Measurements from ENCODE around the gene EIF1B.
"Not testable (repeated sequence)": the region's sequence is repeated elsewhere in the genome, so short reads cannot be mapped to it uniquely, and the experiment has no call there.

Gene EIF1B

DNA sequence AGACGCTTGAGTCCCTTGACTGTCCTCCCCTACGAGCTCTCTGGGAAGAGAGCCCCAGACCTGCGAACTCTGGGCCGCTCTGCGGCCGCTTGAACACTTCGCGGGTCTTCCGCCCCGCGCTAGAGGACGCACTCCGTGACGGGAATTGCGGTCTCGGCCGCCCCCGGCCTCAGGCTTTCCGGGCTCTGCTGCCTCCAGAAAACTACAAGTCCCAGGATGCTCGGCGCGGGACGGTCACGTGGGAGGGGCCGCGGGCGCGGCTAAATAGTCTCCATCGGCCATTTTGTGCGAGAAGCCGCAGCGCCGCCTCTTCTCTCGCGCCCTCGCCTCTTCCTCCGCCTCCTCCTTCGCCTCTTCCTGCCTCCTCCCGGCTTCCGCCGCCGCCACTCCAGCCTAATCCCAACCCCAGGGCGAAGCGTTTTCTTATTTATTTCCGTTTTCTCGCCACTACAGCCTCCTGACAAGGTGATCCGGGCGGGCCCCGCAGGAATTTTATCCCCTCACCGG, at the start of gene EIF1B:
Gene EIF1B (plus strand): TSS at position 290 of the 507 bp plus-strand sequence. CDS start 235 bp downstream, outside the sequence.
- DNase-seq (ENCODE audit: low spot score) = peak; percentile 97

DNA sequence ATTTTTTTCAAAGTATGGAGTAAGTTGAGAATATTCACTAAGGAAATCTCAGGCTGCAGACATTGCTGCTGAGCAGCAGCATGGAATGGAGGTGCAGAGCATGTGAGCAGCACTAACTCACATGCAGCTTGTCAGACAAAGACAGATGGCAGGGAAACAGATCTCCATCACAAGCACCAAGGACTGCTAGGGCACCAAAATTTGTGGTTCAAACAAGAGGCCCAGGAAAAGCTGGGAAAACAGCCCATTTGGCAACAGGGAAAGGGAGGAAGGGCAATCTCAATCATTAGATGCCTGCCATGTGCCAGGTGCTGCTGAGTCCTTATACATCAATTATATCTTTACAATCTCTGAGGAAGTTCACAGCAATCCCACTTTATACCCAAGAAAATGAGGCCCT, 47.2 kb upstream of the EIF1B start:
- no peak for DNase-seq (ENCODE audit: low spot score)

DNA sequence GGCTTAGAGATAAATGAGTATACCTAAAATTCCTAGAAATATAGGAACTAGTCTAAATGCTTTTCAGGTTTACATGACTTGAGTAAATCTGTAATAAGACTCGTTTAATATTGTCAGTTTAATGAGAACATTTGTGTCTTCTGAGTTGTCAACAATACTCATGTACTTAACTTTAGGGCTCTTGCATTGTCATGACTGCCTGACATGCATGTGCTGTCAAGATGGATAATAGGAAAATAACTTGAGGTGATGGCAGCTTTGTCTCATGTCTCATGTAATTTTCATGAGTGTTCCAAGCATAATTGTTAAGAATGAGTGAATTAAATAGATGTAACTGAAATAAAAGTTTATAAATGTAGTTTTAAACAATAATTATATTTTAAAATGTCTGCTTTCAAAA, 45.1 kb upstream of the EIF1B start:
- DNase-seq (ENCODE audit: low spot score) = no peak

DNA sequence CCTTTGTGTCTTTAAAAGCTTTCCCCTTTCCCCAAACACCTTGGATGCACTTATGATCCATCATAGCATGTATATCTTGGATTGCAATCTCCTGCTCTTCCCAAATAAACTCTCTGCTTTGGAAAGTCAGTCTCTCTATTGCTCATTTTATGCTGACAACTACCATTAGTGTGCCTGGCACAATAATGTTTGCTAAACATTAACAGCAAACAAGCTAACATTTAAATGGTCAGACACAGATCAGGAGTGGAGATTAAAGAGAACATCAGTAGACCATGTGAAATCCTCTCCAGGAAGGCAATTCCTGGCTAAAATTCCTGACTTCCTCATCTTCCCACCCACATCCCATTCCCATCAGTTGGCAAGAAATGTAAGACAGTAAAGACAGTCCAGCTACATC, 44.3 kb upstream of the EIF1B start:
- no peak for DNase-seq (ENCODE audit: low spot score)

DNA sequence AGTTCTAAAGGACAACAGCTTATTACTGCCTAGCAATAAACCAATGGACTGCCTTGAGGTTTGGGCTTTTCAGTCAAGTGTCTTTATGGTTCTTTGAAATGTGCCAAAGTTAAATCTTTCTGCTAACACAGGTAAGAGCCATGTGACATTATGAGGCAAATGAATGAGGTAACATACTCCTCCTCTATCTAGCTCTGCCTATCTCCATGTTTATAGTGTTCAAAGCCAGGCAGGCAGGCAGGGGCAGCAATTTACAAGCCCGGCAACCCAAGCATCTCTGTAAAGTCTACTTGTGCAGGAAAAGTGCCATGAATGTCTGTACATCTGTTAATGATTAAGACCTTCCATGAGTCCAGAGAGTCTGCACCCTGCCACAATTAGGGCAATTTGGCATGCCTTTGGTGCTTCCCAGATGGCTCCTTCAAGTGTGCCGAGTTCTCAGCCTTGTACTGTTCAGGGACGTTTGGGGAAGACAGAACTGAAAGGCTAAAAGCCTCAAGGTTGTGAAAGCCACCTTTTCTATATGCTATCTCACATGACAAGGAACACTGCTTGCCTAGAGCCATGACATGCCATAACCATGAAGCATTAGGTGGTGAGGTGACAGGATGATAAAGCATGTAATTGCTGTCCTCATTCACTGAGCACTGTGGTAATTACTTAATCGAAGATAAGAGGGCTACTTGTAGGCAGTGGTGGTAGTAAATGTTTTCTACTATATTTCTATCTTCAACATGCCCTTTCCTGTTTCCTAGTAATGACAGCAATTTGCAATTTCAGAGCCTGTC, 41.4 kb upstream of the EIF1B start:
- DNase-seq (ENCODE audit: low spot score) = no peak

DNA sequence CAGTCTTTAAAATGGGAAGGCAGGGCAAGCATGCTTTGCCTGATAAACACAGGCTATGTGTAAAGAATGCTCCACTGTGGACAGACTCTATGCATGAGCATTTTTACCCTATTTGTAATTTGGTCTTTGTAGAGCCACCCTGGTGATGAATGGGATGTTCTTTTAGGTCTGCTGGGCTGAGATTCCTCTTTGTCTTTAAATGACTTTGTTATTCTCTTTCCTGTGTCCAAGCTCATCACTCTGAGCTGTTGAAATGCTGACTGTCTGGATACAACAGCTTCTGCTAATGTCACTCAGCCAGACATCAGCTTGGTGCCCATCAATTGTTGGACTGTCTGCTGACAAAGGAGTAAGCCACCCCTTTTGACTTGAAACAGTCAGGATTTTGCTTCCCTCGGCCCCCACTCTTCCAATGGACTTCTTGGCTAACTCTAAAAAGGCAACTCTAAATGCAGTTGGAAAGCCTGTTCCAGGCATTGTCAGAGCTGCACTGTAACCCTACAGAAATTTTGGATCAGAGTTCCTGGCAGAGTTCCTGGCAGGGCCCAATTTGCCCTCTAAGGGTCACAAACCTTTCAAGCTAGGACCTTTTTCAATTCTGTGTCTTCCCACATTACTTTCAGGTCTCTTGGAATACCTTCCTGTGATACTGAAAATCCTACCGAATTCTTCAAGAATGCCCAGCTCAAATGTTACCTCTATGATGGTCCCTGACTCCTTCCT, 40.5 kb upstream of the EIF1B start:
- no peak for DNase-seq (ENCODE audit: low spot score)

DNA sequence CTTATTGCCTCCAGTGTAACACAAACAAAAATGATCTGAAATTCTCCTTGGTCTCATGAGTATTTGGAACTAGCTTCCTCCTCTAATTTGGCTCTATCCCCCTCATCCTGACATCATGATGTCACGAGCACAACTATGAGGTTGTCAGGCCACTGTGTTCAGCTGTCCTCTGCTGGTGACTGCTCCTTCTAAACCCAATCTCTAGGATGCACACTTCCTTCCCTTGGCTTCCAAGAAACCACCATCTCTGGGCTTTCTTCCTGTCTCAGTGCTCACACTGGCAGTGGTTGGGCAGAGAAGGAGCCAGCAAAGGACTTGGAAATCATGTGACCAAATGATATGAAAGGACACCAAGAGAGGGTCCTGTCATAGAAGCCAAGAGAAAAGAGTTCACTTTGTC, 30.7 kb upstream of the EIF1B start:
- no peak for DNase-seq (ENCODE audit: low spot score)

DNA sequence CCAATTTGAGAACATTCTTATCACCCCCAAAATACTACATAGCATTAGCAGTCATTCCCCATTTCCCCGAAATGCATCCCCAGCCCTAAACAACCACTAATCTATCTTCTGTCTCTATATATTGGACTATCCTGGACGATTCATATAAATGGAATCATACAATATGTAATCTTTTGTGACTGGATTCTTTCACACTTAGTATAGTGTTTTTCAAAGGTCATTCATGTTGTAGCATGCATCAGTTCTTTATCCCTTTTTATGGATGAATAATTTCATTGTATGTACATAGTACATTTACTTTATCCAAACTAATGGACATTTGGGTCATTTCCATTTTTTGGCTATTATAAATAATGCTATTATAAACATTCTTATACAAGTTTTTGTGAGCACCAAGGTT, 27.5 kb upstream of the EIF1B start:
- no peak for DNase-seq (ENCODE audit: low spot score)

DNA sequence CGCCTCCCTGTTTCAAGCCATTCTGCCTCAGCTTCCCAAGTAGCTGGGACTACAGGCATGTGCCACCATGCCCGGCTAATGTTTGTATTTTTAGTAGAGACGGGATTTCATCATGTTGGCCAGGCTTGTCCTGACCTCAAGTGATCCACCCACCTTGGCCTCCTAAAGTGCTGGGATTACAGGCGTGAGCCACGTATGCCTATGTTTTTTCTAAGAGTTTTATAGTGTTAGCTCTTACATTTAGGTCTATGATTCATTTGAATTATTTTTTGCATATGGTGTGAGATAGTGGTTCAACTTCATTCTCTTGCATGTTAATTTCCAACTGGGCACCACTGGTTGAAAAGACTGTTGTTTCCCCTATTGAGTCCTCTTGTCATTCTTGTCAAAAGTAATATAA, 26.4 kb upstream of the EIF1B start:
- not testable (repeated sequence) for DNase-seq (ENCODE audit: low spot score)

DNA sequence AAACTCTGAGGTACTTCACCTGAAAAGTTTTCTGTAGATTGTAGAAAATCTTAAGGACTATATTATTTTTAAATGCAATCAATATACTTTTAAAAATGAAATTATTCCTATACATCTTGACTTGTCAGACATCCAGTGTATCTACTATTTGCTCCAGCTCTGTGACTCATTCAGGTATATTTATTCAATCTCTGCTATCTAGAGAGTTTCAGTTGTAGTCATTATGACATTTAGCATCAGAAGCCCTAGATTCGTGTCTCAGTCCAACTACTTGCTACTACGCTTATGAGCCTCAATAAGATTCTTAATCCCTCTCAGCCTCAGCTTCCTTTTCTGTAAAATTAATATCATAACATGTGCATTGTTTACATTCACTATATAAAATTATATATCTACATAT, 22.3 kb upstream of the EIF1B start:
- DNase-seq (ENCODE audit: low spot score) = no peak

DNA sequence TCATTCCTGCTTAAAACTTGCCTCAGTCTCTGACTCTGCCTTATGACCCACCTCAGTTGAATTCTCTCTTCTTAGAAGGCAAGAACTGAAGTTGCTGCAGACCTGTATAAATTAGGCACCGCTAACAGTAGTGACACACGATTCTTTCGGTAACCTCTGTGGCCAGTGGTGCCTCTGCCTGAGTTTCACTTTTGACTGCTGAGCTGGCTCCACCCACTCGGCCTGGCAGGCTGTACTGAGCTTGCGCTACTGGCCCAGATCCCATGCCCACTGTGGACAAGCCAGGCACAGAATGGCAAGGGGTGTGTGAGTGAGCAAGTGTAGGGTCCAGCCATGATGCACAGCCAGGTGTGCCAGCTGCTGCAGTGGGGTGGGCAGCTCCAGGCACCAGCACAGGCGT, 19.1 kb upstream of the EIF1B start:
- no peak for DNase-seq (ENCODE audit: low spot score)

DNA sequence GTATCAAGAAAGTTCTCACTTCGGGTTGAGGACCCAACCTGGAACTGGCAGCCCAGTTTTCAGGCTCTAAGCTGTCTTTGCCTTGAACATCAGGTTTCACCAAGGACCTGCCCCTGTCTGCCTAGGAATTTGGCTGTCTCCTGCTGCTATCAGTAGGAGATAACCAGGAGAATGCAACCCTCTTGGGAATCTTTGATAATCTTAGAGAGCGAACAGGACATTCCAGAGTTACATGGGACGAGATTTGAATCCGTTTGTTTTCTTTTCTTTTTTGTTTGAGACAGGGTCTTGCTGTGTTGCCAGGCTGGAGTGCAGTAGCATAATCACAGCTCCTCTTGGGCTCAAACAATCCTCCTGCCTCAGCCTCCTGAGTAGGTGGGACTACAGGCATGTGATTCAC, 18.0 kb upstream of the EIF1B start:
- DNase-seq (ENCODE audit: low spot score) = no peak

DNA sequence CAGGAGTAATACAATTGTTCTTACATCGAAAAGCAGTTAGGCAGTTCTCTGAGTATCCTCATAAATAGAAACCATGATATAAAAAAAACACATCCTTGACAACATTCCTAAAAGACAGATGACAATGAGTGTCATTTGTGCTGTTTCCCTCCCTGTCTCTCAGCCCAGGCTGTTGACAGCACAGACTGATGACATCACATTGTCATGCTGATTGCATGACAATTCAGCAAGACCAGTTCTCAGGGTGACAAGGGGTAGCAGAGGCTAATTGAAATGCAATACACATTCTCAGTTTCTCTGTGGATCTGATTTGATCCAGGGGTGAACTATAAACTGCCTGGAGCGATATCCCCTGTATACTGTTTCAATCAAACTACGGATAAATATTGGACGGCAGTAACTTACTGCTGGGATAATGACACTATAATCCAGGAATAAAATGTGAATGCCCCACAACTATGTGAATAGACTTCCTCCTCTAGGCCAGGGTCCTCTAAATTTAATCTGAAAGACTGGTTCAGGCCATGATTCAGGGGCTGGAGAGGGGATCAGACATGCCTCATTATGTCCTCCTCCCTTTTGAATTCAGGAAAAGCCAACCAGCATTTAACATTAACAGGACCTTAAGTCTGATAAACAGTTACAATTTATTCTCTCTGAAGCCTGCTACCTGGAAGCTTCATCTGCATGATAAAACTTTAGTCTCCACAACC, 16.7 kb upstream of the EIF1B start:
- no peak for DNase-seq (ENCODE audit: low spot score)

DNA sequence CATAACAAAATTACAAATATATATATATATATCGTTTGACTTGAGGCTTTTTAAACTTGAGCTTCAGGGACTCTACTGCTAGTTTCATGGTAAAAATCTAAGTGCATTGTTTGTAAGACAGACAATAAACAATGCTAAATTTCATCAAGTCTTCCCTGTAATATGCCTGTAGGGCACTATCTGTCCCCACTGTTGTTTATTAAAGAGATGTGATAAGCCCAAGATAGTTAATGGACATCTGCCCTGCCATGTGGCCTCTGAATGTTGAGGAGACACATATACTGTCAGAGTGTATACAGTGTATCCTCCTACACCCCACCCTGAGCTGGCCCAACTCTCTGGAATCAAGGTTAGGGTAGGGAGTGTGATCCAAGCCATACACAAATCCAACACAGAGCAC, 15.1 kb upstream of the EIF1B start:
- no peak for DNase-seq (ENCODE audit: low spot score)

DNA sequence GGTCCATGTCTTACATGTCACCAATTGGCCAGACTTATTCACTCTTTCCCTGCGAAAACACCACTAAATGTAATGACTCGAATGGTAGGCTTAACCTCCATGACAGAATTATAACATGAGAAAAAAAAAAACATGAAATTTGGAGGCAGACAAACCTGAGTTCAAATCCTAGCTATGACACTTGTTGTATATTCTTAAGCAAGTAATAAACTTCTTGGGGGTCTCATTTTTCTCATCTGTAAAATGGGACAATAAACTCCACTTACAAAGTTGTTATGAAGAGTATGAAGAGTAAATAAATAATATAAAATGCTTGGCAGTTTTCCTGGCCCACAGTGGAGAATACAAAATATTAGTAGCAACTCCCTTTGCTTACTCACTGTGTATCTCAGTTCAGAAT, 11.4 kb upstream of the EIF1B start:
- DNase-seq (ENCODE audit: low spot score) = no peak

DNA sequence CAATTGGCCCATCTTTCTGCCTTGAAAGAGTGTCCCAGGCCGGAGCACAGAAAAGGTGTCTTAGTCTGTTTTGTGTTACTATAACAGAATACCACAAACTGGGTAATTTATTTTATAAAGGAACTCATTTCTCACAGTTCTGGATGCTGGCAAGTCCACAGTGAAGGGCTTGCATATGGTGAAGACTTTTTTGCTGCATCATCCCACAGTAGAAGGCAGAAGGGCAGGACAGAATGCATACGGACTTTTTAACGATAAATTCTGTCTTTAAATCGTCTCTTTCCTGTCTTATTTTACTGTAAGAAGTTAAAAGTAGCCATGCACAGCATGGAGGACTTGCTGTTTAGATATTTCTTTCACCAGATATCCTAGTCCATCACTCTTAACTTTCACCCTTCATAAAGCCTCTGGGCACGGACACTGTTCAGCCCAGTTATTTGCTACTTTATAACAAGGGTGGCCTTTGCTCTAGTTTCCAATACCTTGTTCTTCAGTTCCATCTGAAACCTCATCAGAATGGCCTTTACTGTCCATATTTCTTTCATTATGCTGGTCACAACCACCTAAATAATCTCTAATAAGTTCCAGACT, 10.3 kb upstream of the EIF1B start:
- no peak for DNase-seq (ENCODE audit: low spot score)

DNA sequence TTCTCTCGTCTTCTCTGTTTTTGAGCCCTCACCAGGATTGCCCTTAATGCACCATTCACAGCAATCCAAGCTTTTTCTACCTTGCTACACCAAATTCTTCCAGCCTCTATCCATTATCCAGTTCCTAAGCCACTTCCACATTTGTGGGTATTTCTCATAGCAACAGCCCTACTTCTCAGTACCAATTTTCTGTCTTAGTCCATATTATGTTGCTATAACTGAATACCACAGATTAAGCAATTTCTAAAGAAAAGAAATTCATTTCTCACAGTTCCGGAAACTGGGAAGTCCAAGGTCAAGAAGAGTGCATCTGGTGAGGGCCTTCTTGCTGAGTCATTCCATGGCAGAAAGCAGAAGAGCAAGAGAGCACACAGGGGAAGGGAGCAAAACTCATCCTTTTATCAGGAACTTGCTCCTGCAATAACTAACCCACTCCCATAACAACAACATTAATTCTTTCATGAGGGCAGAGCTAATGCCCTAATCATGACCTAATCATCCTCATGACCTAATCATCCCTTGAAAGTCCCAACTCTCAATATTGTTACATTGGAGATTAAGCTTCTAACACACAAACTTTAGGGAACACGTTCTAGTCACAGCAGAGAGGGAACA, 9.7 kb upstream of the EIF1B start:
- DNase-seq (ENCODE audit: low spot score) = no peak

DNA sequence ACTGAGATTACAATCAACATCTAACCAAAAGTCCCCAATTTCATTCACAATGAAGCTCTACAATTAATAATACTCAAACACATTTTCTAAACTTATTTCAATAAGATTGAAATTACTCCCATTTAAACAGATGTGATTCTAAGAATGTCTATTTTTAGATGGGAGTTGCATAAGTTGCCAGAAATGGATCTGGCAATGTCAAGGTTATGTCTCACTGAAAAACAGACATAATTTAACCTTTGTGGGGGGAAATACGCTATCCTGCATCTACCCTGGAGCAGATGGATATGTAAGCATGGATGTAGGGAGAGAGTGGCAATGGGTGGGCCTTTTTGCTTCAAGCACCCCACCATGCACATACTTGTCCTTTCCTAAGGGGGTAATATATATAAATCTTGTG, 6.7 kb upstream of the EIF1B start:
- DNase-seq (ENCODE audit: low spot score) = no peak

DNA sequence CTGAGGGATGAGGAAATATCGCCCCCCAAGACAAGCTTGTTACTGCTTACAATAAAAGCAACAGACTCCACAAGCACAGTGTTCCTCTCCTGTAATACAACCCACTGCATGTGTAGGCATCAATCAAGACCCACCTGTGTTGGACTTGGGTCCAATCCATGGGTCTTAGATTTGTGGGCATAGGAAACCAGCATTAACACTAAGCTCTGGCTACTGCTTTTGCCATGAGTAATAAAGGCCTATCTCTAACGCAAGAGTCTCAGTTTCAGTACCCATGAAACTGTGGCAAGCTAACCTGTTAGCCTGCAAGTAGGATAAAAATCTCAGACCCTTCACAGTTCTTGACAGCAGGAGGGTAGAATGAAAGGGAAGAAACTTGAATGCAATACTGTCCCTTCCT, 5.2 kb upstream of the EIF1B start:
- no peak for DNase-seq (ENCODE audit: low spot score)

DNA sequence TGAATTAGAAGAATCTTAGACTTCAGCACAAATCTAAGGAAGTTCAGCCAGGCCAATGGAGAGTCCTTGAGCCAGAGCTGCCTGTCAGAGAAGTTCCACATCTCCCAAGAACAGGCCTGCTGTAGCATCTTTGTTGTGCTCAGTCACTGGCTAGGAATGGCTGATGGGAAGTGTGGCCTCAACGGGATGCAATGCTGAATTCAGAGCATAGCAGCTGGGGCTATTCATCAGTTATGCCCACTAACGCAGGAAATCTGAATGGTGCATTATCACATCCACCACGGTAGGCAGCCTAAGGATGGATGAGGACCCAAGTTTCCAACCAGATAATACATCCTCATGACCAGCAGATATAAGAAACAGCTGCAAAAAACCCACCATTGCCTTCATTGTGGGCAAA, 3.2 kb upstream of the EIF1B start:
- no peak for DNase-seq (ENCODE audit: low spot score)

DNA sequence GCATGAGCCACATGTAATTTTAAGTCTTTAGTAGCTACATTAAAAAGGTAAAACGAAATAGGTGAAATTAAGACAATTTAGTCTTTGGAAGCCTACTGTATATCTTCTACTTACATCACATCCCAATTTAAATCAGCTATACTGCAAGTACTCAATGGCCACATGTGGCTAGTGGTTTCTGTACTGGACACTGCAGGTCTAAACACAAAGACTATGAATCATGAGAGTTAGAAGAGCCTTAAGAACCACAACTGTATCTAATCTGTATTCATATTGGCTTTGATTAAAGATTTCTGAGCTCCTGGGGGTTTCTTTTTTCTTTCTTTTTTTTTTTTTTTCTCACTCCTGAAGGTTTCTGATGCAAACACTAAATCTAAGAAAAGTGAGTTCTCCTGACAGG, 2.3 kb upstream of the EIF1B start:
- no peak for DNase-seq (ENCODE audit: low spot score)
